HG03469 (cell line): ENCODE measurements around the gene XRCC4.

ENCODE experiments used
- ATAC-seq: cut with Tn5 transposase; IDR thresholded peaks from one replicate; pipeline ENCODE4 v1.9.1; 2021; ENCODE audit warnings: mild to moderate bottlenecking, moderate library complexity, moderate number of reproducible peaks; ENCODE audit not compliant: unreplicated experiment

XRCC4 gene

GRCh38 chr5:83172011-83172410 lies 94.7 kb downstream of the XRCC4 start:
- ATAC-seq, result no peak

- no peak for ATAC-seq
Measured at GRCh38 chr5:83172655-83173054, 95.3 kb downstream of the XRCC4 start.

GRCh38 chr5:83173826-83174225 lies 96.5 kb downstream of the XRCC4 start:
- ATAC-seq, result no peak

- no peak for ATAC-seq
Measured at GRCh38 chr5:83177803-83178202, 100.5 kb downstream of the XRCC4 start.

GRCh38 chr5:83179966-83180365 lies 102.6 kb downstream of the XRCC4 start:
- ATAC-seq, result no peak

GRCh38 chr5:83184534-83184933 lies 107.2 kb downstream of the XRCC4 start:
- ATAC-seq, result no peak

- no peak for ATAC-seq
Measured at GRCh38 chr5:83192947-83193346, 115.6 kb downstream of the XRCC4 start.

- ATAC-seq, result no peak
Measured at GRCh38 chr5:83197326-83197967, 120.1 kb downstream of the XRCC4 start.

GRCh38 chr5:83199126-83199525 lies 121.8 kb downstream of the XRCC4 start:
- no peak for ATAC-seq

- peak; percentile 50 for ATAC-seq
Measured at GRCh38 chr5:83204651-83205050, 127.3 kb downstream of the XRCC4 start.

- no peak for ATAC-seq
Measured at GRCh38 chr5:83209963-83210362, 132.6 kb downstream of the XRCC4 start.

GRCh38 chr5:83219077-83219476 lies 141.7 kb downstream of the XRCC4 start:
- no peak for ATAC-seq

GRCh38 chr5:83219495-83219894 lies 142.1 kb downstream of the XRCC4 start:
- ATAC-seq, result no peak

- no peak for ATAC-seq
Measured at GRCh38 chr5:83220331-83220730, 143.0 kb downstream of the XRCC4 start.

- no peak for ATAC-seq
Measured at GRCh38 chr5:83222906-83223305, 145.6 kb downstream of the XRCC4 start.

- no peak for ATAC-seq
Measured at GRCh38 chr5:83227611-83228010, 150.3 kb downstream of the XRCC4 start.

GRCh38 chr5:83230511-83230910 lies 153.2 kb downstream of the XRCC4 start:
- ATAC-seq, result no peak

- ATAC-seq, result no peak
Measured at GRCh38 chr5:83244516-83244915, 167.2 kb downstream of the XRCC4 start.

- no peak for ATAC-seq
Measured at GRCh38 chr5:83245037-83245436, 167.7 kb downstream of the XRCC4 start.

- no peak for ATAC-seq
Measured at GRCh38 chr5:83246071-83246470, 168.7 kb downstream of the XRCC4 start.

GRCh38 chr5:83249156-83249555 lies 171.8 kb downstream of the XRCC4 start:
- no peak for ATAC-seq

- ATAC-seq, result no peak
Measured at GRCh38 chr5:83251849-83252248, 174.5 kb downstream of the XRCC4 start.

- ATAC-seq, result no peak
Measured at GRCh38 chr5:83253720-83254119, 176.4 kb downstream of the XRCC4 start.
